Measurements from ENCODE around the gene C1orf198. TPM values are rescaled to one million over a fixed set of nuclear protein-coding genes. Genes with fewer than 3 reads are reported as not detected.

The C1orf198 gene
- total RNA-seq, 1 experiment from 2014 or later, result 20.5 TPM

- BruUV-seq (replicated peaks), result TSS peak; percentile 78
- Histone ChIP-seq H2AFZ (peak overlapping the region; percentile 96), H3K79me2 (ENCODE audit: low read depth) (peaks cover 15% of the 10 kb centered on the region), H3K9me3 (ENCODE audit: insufficient read depth, low read depth) (no peaks in the 10 kb centered on the region), H3K36me3 (ENCODE audit: low read depth) (no peaks in the 10 kb centered on the region), H3K4me1 (replicated peaks; ENCODE audit: insufficient read depth) (peaks cover 29% of the 10 kb centered on the region), H3K4me3 (peak overlapping the region; percentile 62), H4K20me1 (ENCODE audit: insufficient read depth) (no peaks in the 10 kb centered on the region), H3K27me3 (ENCODE audit: insufficient read depth, low read depth) (no peaks in the 10 kb centered on the region), H3F3A (ENCODE audit: insufficient read depth, low read depth) (peaks cover 3% of the 10 kb centered on the region), H3K9me2 (ENCODE audit: insufficient read depth) (no peaks in the 10 kb centered on the region), H3K4me2 (peak overlapping the region; percentile 92), H3K27ac (peak overlapping the region; percentile 61)
- no peak for TF ChIP-seq EZH2 (IDR thresholded peaks at IDR 0.05; ENCODE audit: low read depth)
- TF ChIP-seq, protein P1, sequence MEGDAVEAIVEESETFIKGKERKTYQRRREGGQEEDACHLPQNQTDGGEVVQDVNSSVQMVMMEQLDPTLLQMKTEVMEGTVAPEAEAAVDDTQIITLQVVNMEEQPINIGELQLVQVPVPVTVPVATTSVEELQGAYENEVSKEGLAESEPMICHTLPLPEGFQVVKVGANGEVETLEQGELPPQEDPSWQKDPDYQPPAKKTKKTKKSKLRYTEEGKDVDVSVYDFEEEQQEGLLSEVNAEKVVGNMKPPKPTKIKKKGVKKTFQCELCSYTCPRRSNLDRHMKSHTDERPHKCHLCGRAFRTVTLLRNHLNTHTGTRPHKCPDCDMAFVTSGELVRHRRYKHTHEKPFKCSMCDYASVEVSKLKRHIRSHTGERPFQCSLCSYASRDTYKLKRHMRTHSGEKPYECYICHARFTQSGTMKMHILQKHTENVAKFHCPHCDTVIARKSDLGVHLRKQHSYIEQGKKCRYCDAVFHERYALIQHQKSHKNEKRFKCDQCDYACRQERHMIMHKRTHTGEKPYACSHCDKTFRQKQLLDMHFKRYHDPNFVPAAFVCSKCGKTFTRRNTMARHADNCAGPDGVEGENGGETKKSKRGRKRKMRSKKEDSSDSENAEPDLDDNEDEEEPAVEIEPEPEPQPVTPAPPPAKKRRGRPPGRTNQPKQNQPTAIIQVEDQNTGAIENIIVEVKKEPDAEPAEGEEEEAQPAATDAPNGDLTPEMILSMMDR (conservative IDR thresholded peaks at IDR 0.05), result no peak
- intact Hi-C loops (cut with micrococcal nuclease; ENCODE audit: unreplicated experiment), result loop anchor here (2.0 to 10.0 kb wide), 3 partner anchors 110 to 346 kb away; partner anchors contain the start of genes ARV1, COG2 and TTC13
- peak; percentile 60 to 71 for DNase-seq
- ChIA-PET CTCF (no interaction called here), POLR2A (ENCODE audit: unreplicated experiment) (interaction anchor here (0.6 to 0.7 kb wide), 7 partner anchors 49 to 1323 kb away, joined by 3 to 30 read pairs (median 4); no protein-coding TSS in a partner anchor)
Measured at GRCh38 chr1:230868736-230869385, 540 bp upstream of the C1orf198 start.

DNA sequence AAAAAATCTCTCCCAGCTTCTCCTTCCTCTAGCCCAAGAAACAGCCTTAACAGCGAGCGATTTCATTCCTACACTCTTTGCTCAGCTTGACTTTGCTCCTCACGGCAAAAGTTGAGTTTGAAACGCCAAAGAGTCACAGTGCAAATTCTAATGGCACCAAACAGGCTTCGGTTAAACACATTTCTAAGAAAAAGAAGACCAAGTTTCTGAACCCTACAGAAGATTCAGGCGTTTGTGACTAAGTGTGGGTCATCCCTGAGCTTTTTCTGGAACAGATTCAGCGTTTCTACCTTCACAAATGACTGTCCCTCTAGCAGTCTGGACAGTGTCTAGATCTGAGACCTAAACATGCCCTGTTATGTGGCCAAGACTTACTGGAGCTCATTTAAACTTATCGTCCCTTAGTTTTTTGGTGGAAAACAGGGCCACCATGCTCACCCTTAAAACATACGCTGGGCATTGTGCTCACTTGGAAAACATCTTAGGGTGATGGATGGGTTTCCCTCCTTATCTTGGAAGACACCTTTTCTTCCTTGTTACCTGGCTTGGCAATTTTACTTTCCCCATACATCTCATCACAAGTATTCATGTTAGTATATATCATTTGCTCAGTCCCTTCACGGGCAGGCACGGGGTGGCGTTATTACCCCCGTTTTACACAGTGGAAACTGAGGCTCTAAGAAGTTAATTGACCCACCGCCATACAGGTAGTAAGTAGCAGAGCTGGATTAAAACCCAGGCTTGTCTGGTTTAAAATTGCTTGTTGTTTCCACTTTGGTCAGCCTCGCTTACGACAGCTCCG, 1.0 kb downstream of the C1orf198 start:
- no peaks in the 10 kb centered on the region for H3K9me3 ChIP-seq (ENCODE audit: insufficient read depth, low read depth)
- ChIA-PET POLR2A (ENCODE audit: unreplicated experiment) (no interaction called here), CTCF (interaction anchor here (0.6 kb wide), 1 partner anchor 112 kb away, joined by 3 read pairs; the partner anchor contains the start of genes ARV1 and TTC13)
- H3F3A ChIP-seq (ENCODE audit: insufficient read depth, low read depth), result peaks cover 15% of the 10 kb centered on the region
- H3K4me3 ChIP-seq, result peak overlapping the region; percentile 78
- TF ChIP-seq, protein P1 (conservative IDR thresholded peaks at IDR 0.05), result no peak
- TF ChIP-seq EZH2 (IDR thresholded peaks at IDR 0.05; ENCODE audit: low read depth), result no peak
- peak overlapping the region; percentile 93 for H3K4me2 ChIP-seq
- H2AFZ ChIP-seq, result peak overlapping the region; percentile 96
- peaks cover 43% of the 10 kb centered on the region for H3K4me1 ChIP-seq (replicated peaks; ENCODE audit: insufficient read depth)
- H3K36me3 ChIP-seq (ENCODE audit: low read depth), result no peaks in the 10 kb centered on the region
- TSS peak; percentile 34 for BruUV-seq (replicated peaks)
- intact Hi-C loops (cut with micrococcal nuclease; ENCODE audit: unreplicated experiment), result loop anchor here (5.0 to 10.0 kb wide), 2 partner anchors 225 to 347 kb away; partner anchors contain the start of gene COG2
- peak in 1 of 2 experiments; percentile 14 for DNase-seq
- H3K27ac ChIP-seq, result no peak overlapping the region
- no peaks in the 10 kb centered on the region for H3K9me2 ChIP-seq (ENCODE audit: insufficient read depth)
- peaks cover 23% of the 10 kb centered on the region for H3K79me2 ChIP-seq (ENCODE audit: low read depth)
- H3K27me3 ChIP-seq (ENCODE audit: insufficient read depth, low read depth), result no peaks in the 10 kb centered on the region
- no peaks in the 10 kb centered on the region for H4K20me1 ChIP-seq (ENCODE audit: insufficient read depth)

DNA sequence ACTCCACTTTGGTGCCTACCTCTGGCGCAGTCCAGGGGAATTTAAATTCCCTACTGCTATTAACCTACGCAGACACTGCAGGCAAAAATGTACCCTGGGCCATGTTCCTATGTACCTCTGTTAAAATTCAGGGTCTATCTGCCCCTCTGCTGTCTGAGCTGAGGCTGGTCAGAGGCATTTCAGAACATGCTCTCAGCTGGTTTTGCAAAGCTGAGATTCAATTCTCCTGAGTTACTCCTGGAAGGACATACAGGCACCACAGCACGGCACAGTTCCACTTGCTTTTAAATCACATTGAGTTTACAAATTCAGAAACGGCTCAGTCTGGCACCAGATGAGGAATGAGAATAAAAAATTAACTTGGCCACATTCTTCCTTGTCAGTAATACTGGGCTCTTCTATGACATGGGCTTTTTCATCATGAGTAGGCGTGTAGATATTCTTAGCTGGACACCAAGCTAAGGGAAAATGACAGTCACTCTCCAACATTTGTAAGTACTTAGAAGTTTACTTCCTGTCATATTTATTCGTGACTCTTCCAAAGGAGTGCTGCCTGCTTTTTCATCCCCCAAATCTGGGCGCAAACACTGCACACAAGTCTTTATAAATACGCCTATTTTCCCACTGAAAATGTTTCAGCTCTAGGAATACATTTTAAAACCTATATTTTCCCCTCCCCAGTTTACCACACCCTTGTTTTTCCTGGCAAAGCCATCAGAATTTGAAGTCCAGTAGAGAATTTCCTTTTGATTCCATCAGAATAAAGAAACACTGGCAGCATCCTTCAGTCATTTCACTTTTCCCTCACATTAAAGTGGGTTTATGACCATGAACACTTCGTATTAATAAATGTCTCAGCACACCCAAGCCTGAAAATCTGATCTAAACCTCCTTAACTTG, 1.9 kb downstream of the C1orf198 start:
- H3K27me3 ChIP-seq (ENCODE audit: insufficient read depth, low read depth), result no peaks in the 10 kb centered on the region
- no peak overlapping the region for H2AFZ ChIP-seq
- TF ChIP-seq, protein P1 (conservative IDR thresholded peaks at IDR 0.05), result no peak
- TF ChIP-seq EZH2 (IDR thresholded peaks at IDR 0.05; ENCODE audit: low read depth), result no peak
- no TSS peak for BruUV-seq (replicated peaks)
- peaks cover 43% of the 10 kb centered on the region for H3K4me1 ChIP-seq (replicated peaks; ENCODE audit: insufficient read depth)
- H4K20me1 ChIP-seq (ENCODE audit: insufficient read depth), result no peaks in the 10 kb centered on the region
- H3K9me3 ChIP-seq (ENCODE audit: insufficient read depth, low read depth), result no peaks in the 10 kb centered on the region
- peaks cover 15% of the 10 kb centered on the region for H3F3A ChIP-seq (ENCODE audit: insufficient read depth, low read depth)
- peak overlapping the region; percentile 93 for H3K4me2 ChIP-seq
- no peaks in the 10 kb centered on the region for H3K9me2 ChIP-seq (ENCODE audit: insufficient read depth)
- ChIA-PET POLR2A (ENCODE audit: unreplicated experiment) (no interaction called here), CTCF (no interaction called here)
- H3K79me2 ChIP-seq (ENCODE audit: low read depth), result peaks cover 32% of the 10 kb centered on the region
- intact Hi-C loops (cut with micrococcal nuclease; ENCODE audit: unreplicated experiment), result loop anchor here (5.0 to 10.0 kb wide), 2 partner anchors 224 to 348 kb away; partner anchors contain the start of gene COG2
- H3K27ac ChIP-seq, result no peak overlapping the region
- H3K36me3 ChIP-seq (ENCODE audit: low read depth), result no peaks in the 10 kb centered on the region
- peak overlapping the region; percentile 78; the same call in 1 of the 2 replicates for H3K4me3 ChIP-seq
- no peak for DNase-seq
